Right ventricle myocardium inferior (tissue), 1 donor: Measurements from ENCODE around the gene SYVN1. TPM values are rescaled to one million over a fixed set of nuclear protein-coding genes. Genes with fewer than 3 reads are reported as not detected.
"Not testable (repeated sequence)": the region's sequence is repeated elsewhere in the genome, so short reads cannot be mapped to it uniquely, and the experiment has no call there.

Source experiments
- ATAC-seq: fragments of 200-7000 bp; cut with Tn5 transposase; one replicate; pipeline ENCODE4 v1.9.1; 2020; ENCODE audit warnings: mild to moderate bottlenecking, moderate library complexity
- DNase-seq: peaks from one replicate; pipeline ENCODE4 v3.0.0; 2021; ENCODE audit errors: missing footprints
- intact Hi-C: fragments of 100-400 bp; cut with DNase I; formaldehyde crosslinking; loops from one replicate; pipeline ENCODE4 v1.11.0; 2022
- total RNA-seq: library from RNA; stranded (reverse); fragmentation: NEBNext Ultra II Directional; extraction: Animal tissue kit (Norgen Biotek cat#: 25700); gene quantifications from one replicate; pipeline ENCODE4 v1.2.1, GENCODE V29; 2021
- donor health status: DM: no; HTN: yes; CAD: no; lungs with severe emphysema.

SYVN1 gene
- total RNA-seq, 1 donor from 2014 or later, result 27.1 TPM

- DNase-seq (no peak), ATAC-seq (no peak)
- intact Hi-C loops, result no loop called here
Measured at GRCh38 chr11:65130631-65131416, 3.5 kb downstream of the SYVN1 start.

DNA sequence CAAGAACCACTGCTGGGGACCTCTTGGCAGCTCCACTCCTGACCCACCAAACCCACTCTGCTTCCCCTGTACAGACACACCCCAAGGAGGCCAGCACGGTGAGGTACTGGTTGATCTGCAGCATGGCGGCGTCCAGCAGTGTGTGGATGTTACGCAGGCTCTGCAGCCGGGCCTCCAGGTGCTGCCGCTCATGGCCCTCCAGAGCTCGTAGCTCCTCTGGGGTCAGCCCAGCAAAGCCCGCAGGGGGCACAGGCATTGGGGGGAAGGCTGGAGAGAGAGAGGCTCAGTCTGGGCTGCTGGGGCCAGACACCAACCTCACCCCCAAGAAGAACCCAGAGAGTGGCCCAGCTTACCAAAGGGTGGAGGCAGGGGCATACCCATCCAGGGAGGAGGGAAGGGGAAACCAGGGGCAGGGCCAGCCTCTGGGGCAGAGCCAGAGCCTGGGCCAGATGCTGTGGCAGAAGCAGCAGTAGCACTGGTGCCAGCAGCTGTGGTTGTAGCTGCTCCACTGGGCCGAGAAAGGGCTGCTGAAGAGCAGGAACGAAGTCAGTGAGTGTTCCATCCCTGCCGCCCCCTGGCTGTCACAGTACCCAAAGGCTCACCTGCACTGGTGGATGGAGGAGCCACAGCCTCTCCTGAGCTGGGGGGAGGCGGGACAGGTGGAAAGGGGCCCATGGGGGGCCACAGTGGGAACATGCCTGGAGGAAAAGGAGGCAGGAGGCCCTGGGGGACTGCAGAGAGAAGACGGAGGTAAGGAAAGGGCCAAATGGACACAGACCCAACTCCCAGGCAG lies 4.5 kb downstream of the SYVN1 start:
- ATAC-seq (no peak), DNase-seq (no peak)
- intact Hi-C loops, result loop anchor here (5.0 kb wide), 1 partner anchor 208 kb away; the partner anchor contains the start of gene PPP2R5B

GRCh38 chr11:65128182-65129145 lies 5.9 kb downstream of the SYVN1 start:
- intact Hi-C loops, result loop anchor here (5.0 kb wide), 1 partner anchor 206 kb away; the partner anchor contains the start of gene PPP2R5B
- no peak for ATAC-seq
- DNase-seq, result no peak

GRCh38 chr11:65127473-65128181 lies 6.7 kb downstream of the SYVN1 start:
- no peak for ATAC-seq
- intact Hi-C loops, result loop anchor here (5.0 kb wide), 1 partner anchor 205 kb away; the partner anchor contains the start of gene PPP2R5B
- no peak for DNase-seq

GRCh38 chr11:65126624-65127274 lies 7.6 kb downstream of the SYVN1 start:
- DNase-seq, result no peak
- intact Hi-C loops, result loop anchor here (5.0 kb wide), 1 partner anchor 204 kb away; the partner anchor contains the start of gene PPP2R5B
- ATAC-seq, result no peak

- intact Hi-C loops, result loop anchor here (5.0 kb wide), 1 partner anchor 203 kb away; the partner anchor contains the start of gene PPP2R5B
- ATAC-seq, result no peak
Measured at GRCh38 chr11:65125197-65126056, 8.9 kb downstream of the SYVN1 start.

DNA sequence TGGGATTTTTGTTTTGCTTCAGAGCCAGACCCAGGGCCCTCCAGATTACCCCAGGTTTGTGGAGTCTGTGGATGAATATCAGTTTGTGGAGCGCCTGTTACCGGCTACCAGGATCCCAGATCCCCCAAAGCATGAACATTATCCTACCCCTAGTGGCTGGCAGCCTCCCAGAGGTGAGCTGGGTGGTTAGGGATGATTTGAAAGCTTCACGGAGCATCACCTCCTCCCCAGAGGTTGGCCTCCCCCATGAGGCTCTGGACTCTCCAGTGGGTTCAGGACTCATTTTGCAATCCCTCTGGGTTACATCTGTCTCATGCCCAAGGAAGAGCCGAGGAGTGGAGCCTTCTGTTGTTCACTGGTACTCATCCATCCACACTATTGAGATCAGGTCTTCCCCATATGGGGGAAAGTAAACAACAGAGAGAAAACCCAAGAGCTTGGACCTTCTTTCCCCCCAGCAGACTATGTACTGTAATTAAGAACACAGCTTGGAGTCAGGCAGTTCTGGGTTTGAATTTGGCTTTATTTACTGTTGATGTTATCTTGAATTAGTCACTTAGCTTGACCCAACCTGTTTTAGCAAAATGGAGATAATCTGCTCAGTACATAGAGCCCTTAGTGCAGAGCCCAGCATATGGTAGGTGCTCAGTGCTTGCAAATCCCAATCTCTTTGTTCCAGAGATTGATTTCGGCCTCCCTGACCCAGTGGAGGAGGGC lies 9.7 kb downstream of the SYVN1 start:
- DNase-seq (no peak), ATAC-seq (no peak)
- intact Hi-C loops, result loop anchor here (5.0 kb wide), 1 partner anchor 202 kb away; the partner anchor contains the start of gene PPP2R5B

More at GRCh38 chr11:65125197-65126056, 8.9 kb downstream of the SYVN1 start:
- DNase-seq, result no peak

DNA sequence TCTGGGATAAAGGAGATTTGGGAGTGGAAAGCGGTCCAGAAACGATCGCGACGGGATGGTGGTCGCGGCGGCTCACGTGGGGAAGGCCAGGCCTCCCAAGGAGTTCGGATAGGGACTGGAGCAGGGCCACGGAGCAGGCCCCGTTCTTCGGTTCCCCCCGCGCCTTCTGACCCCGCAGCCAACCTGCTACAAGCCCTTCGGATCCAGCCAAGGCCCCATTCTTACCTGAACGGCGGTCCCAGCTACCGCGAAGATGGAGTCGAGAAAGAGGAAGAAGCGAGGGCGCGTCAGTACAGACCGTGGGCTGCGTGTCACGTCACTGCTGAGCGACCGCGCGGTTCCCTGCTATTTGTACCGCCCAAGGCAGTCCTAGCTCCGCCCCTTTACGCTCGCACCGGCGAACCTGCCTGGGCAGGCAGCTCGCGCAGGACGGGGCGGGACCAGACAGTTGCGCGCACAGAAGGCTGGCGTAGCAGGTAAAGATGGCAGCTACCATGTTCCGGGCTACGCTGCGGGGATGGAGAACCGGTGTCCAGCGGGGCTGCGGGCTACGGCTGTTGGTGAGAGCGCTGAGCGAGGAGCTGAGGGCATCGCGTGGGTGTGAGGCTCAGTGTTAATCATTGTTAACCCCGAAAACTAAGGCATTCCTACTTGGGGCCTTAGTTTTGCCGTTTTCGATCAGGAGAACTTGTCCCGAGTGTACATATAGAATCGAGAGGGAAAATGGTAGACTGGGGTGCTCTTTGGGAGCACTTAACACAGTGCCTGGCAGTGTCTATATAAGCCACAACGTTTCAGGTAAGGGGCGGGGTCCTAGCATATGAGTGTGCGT lies 12.2 kb downstream of the SYVN1 start, which contains the start of the genes FAU and MRPL49:
FAU (minus strand) TSS at position 270 of the 832 bp plus-strand sequence. CDS start 321 bp downstream, outside the sequence.
MRPL49 (plus strand) TSS at position 457 of the 832 bp plus-strand sequence; CDS start at position 483, 26 bp downstream.
- intact Hi-C loops, result no loop called here
- DNase-seq (peak; percentile 100), ATAC-seq (peak; percentile 93)

GRCh38 chr11:65121447-65121864 lies 12.9 kb downstream of the SYVN1 start:
- ATAC-seq, result no peak
- DNase-seq, result no peak
- intact Hi-C loops, result no loop called here

DNA sequence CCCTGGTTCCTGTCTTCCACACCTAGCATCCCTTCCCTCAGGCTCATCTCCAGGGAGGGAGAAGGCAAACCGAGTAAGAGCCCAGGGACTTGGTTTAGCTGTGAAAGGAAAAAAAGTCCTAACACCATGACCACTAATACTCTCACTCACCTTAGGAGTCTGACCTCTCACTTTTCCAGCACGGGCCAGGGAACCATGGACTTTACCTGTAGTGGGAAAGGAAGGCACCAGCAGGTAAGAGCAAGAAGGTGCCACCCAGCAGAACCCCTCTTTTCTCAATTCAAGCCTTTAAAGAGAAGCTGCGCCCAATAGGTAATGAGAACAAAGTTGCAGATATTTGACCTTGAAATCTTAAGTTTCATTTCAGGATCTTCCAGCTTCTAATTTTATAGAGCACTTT lies 13.5 kb downstream of the SYVN1 start:
- intact Hi-C loops, result no loop called here
- no peak for DNase-seq
- no peak for ATAC-seq

GRCh38 chr11:65119670-65119995 lies 14.7 kb downstream of the SYVN1 start:
- DNase-seq (no peak), ATAC-seq (no peak)
- intact Hi-C loops, result no loop called here

- intact Hi-C loops, ATAC-seq, DNase-seq: not testable (repeated sequence)
Measured at GRCh38 chr11:65118891-65119669, 15.2 kb downstream of the SYVN1 start.

DNA sequence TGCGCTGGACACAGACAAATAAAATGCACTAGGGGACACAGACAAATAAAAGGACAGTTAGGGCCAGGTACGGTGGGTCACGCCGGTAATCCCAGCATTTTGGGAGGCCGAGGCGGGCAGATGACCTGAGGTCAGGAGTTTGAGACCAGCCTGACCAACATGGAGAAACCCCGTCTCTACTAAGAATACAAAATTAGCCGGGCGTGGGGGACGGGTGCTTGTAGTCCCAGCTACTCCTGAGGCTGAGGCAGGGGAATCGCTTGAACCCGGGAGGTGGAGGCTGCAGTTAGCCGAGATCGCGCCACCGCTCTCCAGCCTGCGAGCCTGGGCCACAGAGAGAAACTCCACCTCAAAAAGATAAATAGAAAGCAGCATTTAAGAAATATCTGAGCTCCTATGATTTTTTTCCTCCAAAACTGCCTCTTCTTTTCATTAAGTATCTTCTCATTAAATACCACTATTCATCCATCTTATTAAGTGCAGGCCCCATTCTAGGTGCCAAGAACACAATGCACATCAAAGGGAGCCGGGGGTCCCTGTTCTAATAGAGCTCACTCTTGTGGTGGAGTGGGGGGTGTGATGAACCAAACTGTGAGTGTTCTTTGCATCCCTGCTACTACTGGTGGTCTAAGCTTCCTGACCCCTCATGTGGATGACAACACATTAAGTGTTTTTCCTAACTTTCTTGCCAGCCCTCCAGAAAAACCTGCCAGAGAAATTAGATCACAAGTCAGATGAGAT lies 16.1 kb downstream of the SYVN1 start:
- ATAC-seq (no peak), DNase-seq (no peak)
- intact Hi-C loops, result no loop called here
